Lung (tissue), 12 donors: ENCODE measurements around the gene ODC1. TPM values are rescaled to one million over a fixed set of nuclear protein-coding genes. Genes with fewer than 3 reads are reported as not detected.

ENCODE experiments used
- ATAC-seq: fragments of 200-7000 bp; cut with Tn5 transposase; one replicate; pipeline ENCODE4 v1.9.1; 2020; ENCODE audit warnings: moderate number of reproducible peaks; ENCODE audit not compliant: insufficient read depth, low FRiP score
- DNase-seq, 3 donors: peaks; one replicate each; pipeline ENCODE4 v3.0.0-alpha.2; 2013 to 2017
- H3K27ac ChIP-seq, 2 donors: one replicate each; pipeline ENCODE4 v1.5.1; 2013; ENCODE audit warnings: mild to moderate bottlenecking in 2 of 2, moderate library complexity in 2 of 2, control low read depth in 1 of 2, inconsistent platforms in 1 of 2, low read depth in 1 of 2, low read length in 1 of 2
- H3K27me3 ChIP-seq, 3 donors: one replicate each; pipeline ENCODE4 v1.5.1; 2013; ENCODE audit warnings: low read length in 2 of 3; ENCODE audit not compliant: control insufficient read depth in 3 of 3, insufficient read depth in 3 of 3
- H3K36me3 ChIP-seq, 4 donors: one replicate each; pipeline ENCODE4 v1.5.1; 2013; ENCODE audit warnings: low read length in 4 of 4, mild to moderate bottlenecking in 1 of 4, moderate library complexity in 1 of 4; ENCODE audit not compliant: control insufficient read depth in 4 of 4, insufficient read depth in 4 of 4
- H3K4me1 ChIP-seq, 5 donors: one replicate each; pipeline ENCODE4 v1.5.1; 2013; ENCODE audit warnings: low read length in 5 of 5, mild to moderate bottlenecking in 2 of 5, moderate library complexity in 1 of 5; ENCODE audit not compliant: control insufficient read depth in 5 of 5, insufficient read depth in 5 of 5
- H3K4me3 ChIP-seq: one replicate; pipeline ENCODE4 v1.5.1; 2013; ENCODE audit warnings: mild to moderate bottlenecking, control low read depth, moderate library complexity
- H3K9ac ChIP-seq, 2 donors: one replicate each; pipeline ENCODE4 v1.5.1; 2013; ENCODE audit warnings: low read length in 2 of 2, control low read depth in 1 of 2; ENCODE audit not compliant: insufficient read depth in 1 of 2
- H3K9me3 ChIP-seq, 4 donors: one replicate each; pipeline ENCODE4 v1.5.1; 2013; ENCODE audit warnings: low read length in 3 of 4, mild to moderate bottlenecking in 1 of 4, moderate library complexity in 1 of 4; ENCODE audit not compliant: control insufficient read depth in 4 of 4, insufficient read depth in 3 of 4
- WGBS, 2 donors: extraction: QIAGEN DNeasy Blood & Tissue Kit; methylation state at CpG; one replicate each; pipeline ENCODE4 v1.1.7; 2013; 5-methylcytosine and 5-hydroxymethylcytosine counted together
- polyA plus RNA-seq, 2 donors: library from polyadenylated mRNA; stranded (reverse); fragments of 200-250 nt; gene quantifications; one replicate each; pipeline ENCODE4 v1.2.1, GENCODE V29; 2013
- total RNA-seq, 2 donors: library from RNA; depleted of rRNA in 1 of 2; stranded (reverse); fragments of >200 nt in 1 of 2; gene quantifications; one replicate each; pipeline ENCODE4 v1.2.1, GENCODE V29; 2014 to 2021
- TF ChIP-seq, protein P1 (sequence below): IDR thresholded peaks from 2 replicates; pipeline ENCODE4 v1.5.1; 2012; ENCODE audit warnings: mild to moderate bottlenecking; ENCODE audit errors: control extremely low read depth, extremely low read depth
- donor health status: control.
- donor health status: control.
- donor health status: Bipolar disorder and iron deficiency.
- donor health status: healthy.
- donor health status: DM: yes; HTN: yes; CAD: no.

ODC1 gene
- total and polyA plus RNA-seq, 4 donors, result 32.5 to 115 (median 75.4) TPM

DNA sequence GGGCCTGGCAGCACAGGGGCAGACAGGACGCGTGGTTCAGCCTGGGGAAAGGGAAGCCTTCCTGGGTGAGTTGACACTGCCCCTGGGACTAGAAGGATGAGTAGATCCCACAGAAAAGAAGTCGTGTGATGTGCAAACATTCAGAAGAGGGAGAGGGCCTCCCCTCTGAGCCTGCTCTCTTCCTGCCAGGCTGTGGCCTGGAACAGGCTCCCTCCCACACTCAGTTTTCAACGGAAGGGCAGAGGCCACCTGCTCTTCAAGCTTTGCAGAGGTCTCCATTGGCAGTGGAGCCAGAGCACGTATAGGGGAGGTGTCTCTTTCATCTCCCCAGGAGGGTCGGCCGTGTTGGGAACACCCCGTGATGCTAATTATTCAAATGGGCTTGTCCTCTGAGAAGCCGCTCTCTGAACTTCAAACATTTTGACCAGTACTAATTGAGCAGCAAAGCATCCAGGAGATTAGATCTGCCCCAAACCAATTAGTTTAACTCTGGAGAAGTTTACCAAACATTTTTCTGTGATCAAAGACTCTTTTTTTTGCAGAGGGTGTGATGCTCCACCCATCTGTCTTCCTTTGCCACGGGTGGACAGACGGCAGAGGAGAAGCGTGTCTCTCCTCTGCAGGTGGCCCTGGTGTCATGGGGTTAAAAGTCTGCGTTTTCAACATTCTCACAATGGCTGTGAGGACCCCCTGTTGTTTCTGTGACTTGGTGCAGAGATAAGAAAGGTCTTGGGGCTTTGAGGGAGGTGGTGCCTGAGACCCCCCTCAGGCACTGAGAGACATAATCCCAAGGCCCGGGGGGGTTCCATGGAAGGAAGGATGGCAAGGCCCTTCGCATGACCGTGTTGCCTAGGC, 29.5 kb upstream of the ODC1 start:
- 68 to 70% methylated on average over 16 of the region's 16 CpGs for WGBS, 2 donors
- Histone ChIP-seq H3K36me3 (no peaks in the 10 kb centered on the region), H3K27ac (no peak overlapping the region), H3K4me3 (no peak overlapping the region), H3K9ac (no peak overlapping the region), H3K9me3 (no peaks in the 10 kb centered on the region), H3K27me3 (no peaks in the 10 kb centered on the region), H3K4me1 (no peaks in the 10 kb centered on the region)
- no peak for ATAC-seq
- TF ChIP-seq, protein P1, sequence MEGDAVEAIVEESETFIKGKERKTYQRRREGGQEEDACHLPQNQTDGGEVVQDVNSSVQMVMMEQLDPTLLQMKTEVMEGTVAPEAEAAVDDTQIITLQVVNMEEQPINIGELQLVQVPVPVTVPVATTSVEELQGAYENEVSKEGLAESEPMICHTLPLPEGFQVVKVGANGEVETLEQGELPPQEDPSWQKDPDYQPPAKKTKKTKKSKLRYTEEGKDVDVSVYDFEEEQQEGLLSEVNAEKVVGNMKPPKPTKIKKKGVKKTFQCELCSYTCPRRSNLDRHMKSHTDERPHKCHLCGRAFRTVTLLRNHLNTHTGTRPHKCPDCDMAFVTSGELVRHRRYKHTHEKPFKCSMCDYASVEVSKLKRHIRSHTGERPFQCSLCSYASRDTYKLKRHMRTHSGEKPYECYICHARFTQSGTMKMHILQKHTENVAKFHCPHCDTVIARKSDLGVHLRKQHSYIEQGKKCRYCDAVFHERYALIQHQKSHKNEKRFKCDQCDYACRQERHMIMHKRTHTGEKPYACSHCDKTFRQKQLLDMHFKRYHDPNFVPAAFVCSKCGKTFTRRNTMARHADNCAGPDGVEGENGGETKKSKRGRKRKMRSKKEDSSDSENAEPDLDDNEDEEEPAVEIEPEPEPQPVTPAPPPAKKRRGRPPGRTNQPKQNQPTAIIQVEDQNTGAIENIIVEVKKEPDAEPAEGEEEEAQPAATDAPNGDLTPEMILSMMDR, result no peak
- DNase-seq, result no peak

DNA sequence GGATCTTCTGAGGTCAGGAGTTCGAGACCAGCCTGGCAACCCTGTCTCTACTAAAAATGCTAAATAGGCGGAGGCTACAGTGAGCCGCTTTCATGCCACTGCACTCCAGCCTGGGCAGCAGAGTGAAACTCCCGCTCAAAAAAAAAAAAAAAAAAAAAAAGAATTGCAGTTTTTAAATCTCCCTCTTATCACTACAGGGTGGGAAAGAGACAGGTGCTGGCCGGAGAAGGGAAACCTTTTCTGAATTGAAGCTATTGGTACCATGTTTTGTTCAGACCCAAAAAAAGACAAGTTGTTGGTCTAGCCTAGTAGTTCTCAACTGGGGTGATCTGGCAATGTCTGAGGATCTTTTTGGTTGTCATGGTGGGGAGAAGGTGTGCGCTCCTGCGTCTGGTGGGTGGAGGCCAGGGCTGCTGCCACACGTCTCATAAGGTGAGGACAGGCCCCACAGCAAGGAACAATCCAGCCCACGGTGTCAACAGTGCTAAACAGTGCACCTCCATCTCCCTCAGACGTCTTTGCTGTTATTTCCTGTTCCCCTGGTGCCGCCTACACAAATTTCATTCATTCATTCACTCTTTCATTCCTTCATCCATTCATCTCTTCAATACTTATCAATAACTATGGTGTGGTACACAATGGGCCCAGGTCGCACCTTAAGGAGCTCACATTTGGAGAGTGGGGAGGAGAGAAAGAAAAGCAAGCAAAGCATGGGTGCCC, 28.8 kb upstream of the ODC1 start:
- no peaks in the 10 kb centered on the region for H3K27me3 ChIP-seq
- 91 to 92% methylated on average over 12 of the region's 12 CpGs for WGBS, 2 donors
- H3K4me3 ChIP-seq, result no peak overlapping the region
- DNase-seq (no peak), ATAC-seq (no peak)
- H3K27ac ChIP-seq, result no peak overlapping the region
- H3K9me3 ChIP-seq, result no peaks in the 10 kb centered on the region
- no peaks in the 10 kb centered on the region for H3K36me3 ChIP-seq
- TF ChIP-seq, protein P1, result no peak
- H3K4me1 ChIP-seq, result no peaks in the 10 kb centered on the region
- H3K9ac ChIP-seq, result no peak overlapping the region

DNA sequence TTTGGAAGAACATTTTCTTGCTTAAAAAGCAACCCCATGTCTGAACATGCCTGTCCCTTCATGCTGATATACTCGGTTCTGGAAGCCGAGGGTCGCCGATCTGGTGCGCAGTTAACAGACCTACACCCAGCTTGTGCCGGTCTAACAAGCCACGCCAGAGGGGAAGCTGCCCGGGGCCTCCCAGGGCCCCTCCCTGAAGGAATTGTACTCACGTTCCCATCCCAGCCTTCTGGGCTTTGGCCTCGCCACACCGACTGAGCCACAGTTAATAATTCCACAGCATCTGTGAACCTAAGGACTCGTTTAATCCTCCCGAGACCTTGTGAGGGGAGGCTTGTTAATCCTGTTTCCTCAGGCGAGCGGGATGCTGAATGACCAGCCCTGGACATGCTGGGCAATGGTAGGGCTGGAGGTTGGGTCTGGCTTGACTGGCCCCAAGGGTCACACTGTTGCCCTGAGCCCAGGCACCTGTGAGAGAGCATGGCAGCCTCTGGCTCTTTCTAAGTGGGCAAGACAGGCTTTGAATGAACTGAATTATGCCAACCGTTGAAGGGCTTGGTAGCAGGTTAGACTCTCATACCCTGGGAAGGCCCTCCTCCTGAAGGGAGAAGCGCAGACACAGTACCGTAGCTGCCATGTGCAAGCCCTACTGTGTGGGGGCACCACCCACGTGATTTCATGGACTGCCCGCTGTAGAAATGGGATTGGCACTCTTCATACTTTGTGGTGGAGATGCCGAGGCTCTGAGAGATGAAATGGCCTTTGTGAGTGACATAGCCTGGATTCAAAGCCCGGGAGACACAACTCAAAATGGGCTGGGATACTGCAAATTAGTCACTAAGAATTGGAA, 27.9 kb upstream of the ODC1 start:
- no peaks in the 10 kb centered on the region for H3K9me3 ChIP-seq
- no peak for ATAC-seq
- no peaks in the 10 kb centered on the region for H3K36me3 ChIP-seq
- H3K4me1 ChIP-seq, result no peaks in the 10 kb centered on the region
- TF ChIP-seq, protein P1, result no peak
- DNase-seq, result no peak
- H3K4me3 ChIP-seq, result no peak overlapping the region
- WGBS, 2 donors, result 92 to 94% methylated on average over 22 of the region's 22 CpGs
- H3K27me3 ChIP-seq, result no peaks in the 10 kb centered on the region
- no peak overlapping the region for H3K27ac ChIP-seq
- H3K9ac ChIP-seq, result no peak overlapping the region
